ENCODE results near the gene AAMDC.

DNA sequence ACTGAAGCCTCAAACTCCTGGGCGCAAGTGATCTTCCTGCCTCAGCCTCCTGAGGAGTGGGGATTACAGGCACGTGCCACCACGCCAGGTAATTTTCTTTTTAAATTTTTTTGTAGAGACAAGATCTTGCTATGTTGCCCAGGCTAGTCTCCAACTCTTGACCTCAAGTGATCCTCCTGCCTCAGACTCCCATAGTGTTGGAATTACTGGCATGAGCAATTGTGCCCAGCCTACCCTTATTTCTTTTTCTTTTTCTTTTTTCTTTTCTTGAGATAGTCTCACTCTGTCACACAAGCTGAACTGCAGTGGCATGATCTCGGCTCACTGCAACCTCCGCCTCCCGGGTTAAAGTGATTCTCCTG is 63.9 kb downstream of the AAMDC start:
- TF ChIP-seq CTCF (IDR thresholded peaks at IDR 0.05), result no peak
- TF ChIP-seq POLR2A (IDR thresholded peaks at IDR 0.05), result no peak

Data from uterus (tissue), 2 donors.